H1 (cell line): ENCODE data around the gene IL5RA. TPM values are rescaled to one million over a fixed set of nuclear protein-coding genes. Genes with fewer than 3 reads are reported as not detected.

Source experiments
- CTCF ChIA-PET: fragments of 300-600 bp; sonication (Branson Sonifier 250); formaldehyde crosslinking; loops from one replicate; lab custom pipeline; 2021; ENCODE audit not compliant: partially characterized antibody; lab: Charles Lee
- POLR2A ChIA-PET: fragments of 300-600 bp; sonication (Branson Sonifier 250); formaldehyde crosslinking; loops from one replicate; lab custom pipeline; 2021; ENCODE audit warnings: inconsistent platforms; ENCODE audit not compliant: partially characterized antibody; lab: Charles Lee
- DNase-seq, 2 experiments: peaks; one replicate each; pipeline versions ENCODE4 v3.0.0 to v3.0.0-alpha.2; 2010 to 2022; ENCODE audit warnings: low spot score in 2 of 2, low read depth in 1 of 2, mixed read lengths in 1 of 2
- FAIRE-seq: peaks from 2 replicates; lab custom pipeline; 2011; peaks lifted over from hg19 to GRCh38; lab: Jason Lieb, UNC
- H2AFZ ChIP-seq: 2 replicates; pipeline ENCODE4 v1.8.1; 2012; ENCODE audit warnings: low read length, inconsistent platforms
- H2AK5ac ChIP-seq: 2 replicates; pipeline ENCODE4 v1.6.1; 2013; ENCODE audit warnings: low read depth, low read length
- H2BK120ac ChIP-seq: replicated peaks from 2 replicates; pipeline ENCODE3; 2013; ENCODE audit warnings: low read depth, low read length, inconsistent platforms
- H2BK12ac ChIP-seq: 2 replicates; pipeline ENCODE4 v1.6.1; 2013; ENCODE audit warnings: low read depth, low read length
- H2BK15ac ChIP-seq: 2 replicates; pipeline ENCODE4 v1.6.1; 2013; ENCODE audit warnings: low read length
- H2BK20ac ChIP-seq: 2 replicates; pipeline ENCODE4 v1.6.1; 2013; ENCODE audit warnings: low read length
- H2BK5ac ChIP-seq: 2 replicates; pipeline ENCODE4 v1.6.1; 2013; ENCODE audit warnings: low read depth, low read length
- H3K14ac ChIP-seq: 2 replicates; pipeline ENCODE4 v1.6.1; 2013; ENCODE audit warnings: inconsistent platforms; ENCODE audit not compliant: insufficient read length
- H3K18ac ChIP-seq: 2 replicates; pipeline ENCODE4 v1.6.1; 2013; ENCODE audit warnings: low read length; ENCODE audit errors: extremely low read depth
- H3K23ac ChIP-seq: 2 replicates; pipeline ENCODE4 v1.6.1; 2013; ENCODE audit warnings: inconsistent platforms; ENCODE audit not compliant: insufficient read length
- H3K23me2 ChIP-seq: 2 replicates; pipeline ENCODE4 v1.6.1; 2013; ENCODE audit warnings: low read depth, low read length
- H3K27ac ChIP-seq: 2 replicates; pipeline ENCODE4 v1.6.1; 2011; ENCODE audit warnings: low read depth, low read length, inconsistent platforms
- H3K27me3 ChIP-seq, 4 experiments: replicated peaks in 1 of 4; 1 replicate in 1 of 4; 2 replicates in 3 of 4; pipeline versions ENCODE4 v1.6.1 to v1.8.1; 2011 to 2013; ENCODE audit warnings: low read length in 3 of 4, mild to moderate bottlenecking in 3 of 4, inconsistent platforms in 2 of 4, mixed read lengths in 2 of 4, moderate library complexity in 1 of 4; ENCODE audit not compliant: control insufficient read depth in 3 of 4, insufficient read depth in 3 of 4; ENCODE audit errors: extremely low read depth in 1 of 4
- H3K36me3 ChIP-seq, 4 experiments: 2 replicates each; pipeline versions ENCODE4 v1.6.1 to v1.8.1; 2011 to 2013; ENCODE audit warnings: mild to moderate bottlenecking in 4 of 4, low read length in 3 of 4, moderate library complexity in 2 of 4, control low read depth in 1 of 4, inconsistent platforms in 1 of 4; ENCODE audit not compliant: insufficient read depth in 4 of 4, control insufficient read depth in 2 of 4
- H3K4ac ChIP-seq: replicated peaks from 2 replicates; pipeline ENCODE3; 2013; ENCODE audit warnings: low read length, low read depth, mixed read lengths, inconsistent platforms; ENCODE audit not compliant: insufficient read length
- H3K4me1 ChIP-seq, 4 experiments: replicated peaks in 1 of 4; 1 replicate in 1 of 4; 2 replicates in 3 of 4; pipeline versions ENCODE4 v1.6.1 to v1.8.1; 2011 to 2013; ENCODE audit warnings: low read length in 3 of 4, inconsistent platforms in 2 of 4, mixed read lengths in 1 of 4; ENCODE audit not compliant: insufficient read depth in 4 of 4, control insufficient read depth in 3 of 4
- H3K4me2 ChIP-seq, 2 experiments: 2 replicates each; pipeline versions ENCODE4 v1.6.1 to v1.8.1; 2011 to 2013; ENCODE audit warnings: low read depth in 2 of 2, low read length in 2 of 2, control low read depth in 1 of 2, inconsistent platforms in 1 of 2, mild to moderate bottlenecking in 1 of 2; ENCODE audit not compliant: insufficient read depth in 1 of 2
- H3K4me3 ChIP-seq, 4 experiments: fragments of 200-600, 300-600 bp in 1 of 4; sonication (generic), shearing (Covaris generic), sonication (Bioruptor Twin) in 1 of 4; 2 replicates each; pipeline versions ENCODE4 v1.5.1 to v1.8.1; 2011 to 2016; ENCODE audit warnings: low read length in 4 of 4, low read depth in 3 of 4, control low read depth in 2 of 4, inconsistent platforms in 2 of 4, mild to moderate bottlenecking in 2 of 4, mixed read lengths in 1 of 4, moderate library complexity in 1 of 4; ENCODE audit not compliant: insufficient read depth in 2 of 4; ENCODE audit errors: extremely low read depth in 1 of 4
- H3K56ac ChIP-seq: replicated peaks from 2 replicates; pipeline ENCODE3; 2013; ENCODE audit warnings: low read depth, mild to moderate bottlenecking, mixed read lengths, low read length, inconsistent platforms; ENCODE audit not compliant: insufficient read length
- H3K79me1 ChIP-seq: 2 replicates; pipeline ENCODE4 v1.6.1; 2013; ENCODE audit warnings: low read depth, low read length, control low read depth
- H3K79me2 ChIP-seq, 2 experiments: 2 replicates each; pipeline versions ENCODE4 v1.6.1 to v1.8.1; 2012 to 2013; ENCODE audit warnings: low read length in 2 of 2, mild to moderate bottlenecking in 2 of 2, inconsistent platforms in 1 of 2; ENCODE audit not compliant: insufficient read depth in 2 of 2, control insufficient read depth in 1 of 2
- H3K9ac ChIP-seq, 4 experiments: replicated peaks in 1 of 4; 1 replicate in 1 of 4; 2 replicates in 3 of 4; pipeline versions ENCODE4 v1.6.1 to v1.8.1; 2011 to 2013; ENCODE audit warnings: low read depth in 3 of 4, low read length in 3 of 4, control low read depth in 2 of 4, mild to moderate bottlenecking in 2 of 4, moderate library complexity in 2 of 4, inconsistent platforms in 1 of 4; ENCODE audit errors: extremely low read depth in 1 of 4
- H3K9me3 ChIP-seq, 2 experiments: 2 replicates each; pipeline versions ENCODE4 v1.6.1 to v1.8.1; 2012 to 2013; ENCODE audit warnings: mild to moderate bottlenecking in 2 of 2, moderate library complexity in 2 of 2, control low read depth in 1 of 2, inconsistent platforms in 1 of 2, low read depth in 1 of 2, low read length in 1 of 2, mixed read lengths in 1 of 2; ENCODE audit not compliant: insufficient read depth in 2 of 2
- H4K20me1 ChIP-seq, 2 experiments: replicated peaks in 1 of 2; 2 replicates each; pipeline versions ENCODE3 to v1.8.1; 2011 to 2013; ENCODE audit warnings: inconsistent platforms in 2 of 2, low read length in 2 of 2, mild to moderate bottlenecking in 1 of 2; ENCODE audit not compliant: insufficient read depth in 2 of 2, control insufficient read depth in 1 of 2
- H4K5ac ChIP-seq: 2 replicates; pipeline ENCODE4 v1.6.1; 2013; ENCODE audit warnings: low read length, low read depth, mixed read lengths, inconsistent platforms; ENCODE audit not compliant: insufficient read length
- H4K8ac ChIP-seq: 2 replicates; pipeline ENCODE4 v1.8.0; 2013; ENCODE audit warnings: mild to moderate bottlenecking, moderate library complexity, low read length, inconsistent platforms; ENCODE audit not compliant: insufficient read depth; ENCODE audit errors: extremely low read depth
- H4K91ac ChIP-seq: replicated peaks from 2 replicates; pipeline ENCODE3; 2013; ENCODE audit warnings: low read length, mixed read lengths, inconsistent platforms; ENCODE audit not compliant: insufficient read length
- ZNF274 ChIP-seq: IDR thresholded peaks from 2 replicates; pipeline ENCODE4 v1.7.0; 2012; ENCODE audit warnings: low read length, borderline replicate concordance; ENCODE audit errors: extremely low read depth
- WGBS, 2 experiments: shearing (Covaris generic) in 1 of 2; methylation state at CpG; one replicate each; pipeline versions ENCODE4 v1.1.6 to v1.1.7; 2013 to 2015; ENCODE audit warnings: low lambda C conversion rate in 2 of 2, mixed read lengths in 2 of 2, inconsistent platforms in 1 of 2, low coverage in 1 of 2, missing lambda C conversion rate in 1 of 2; ENCODE audit not compliant: insufficient replicate concordance in 2 of 2, insufficient coverage in 1 of 2, insufficient read length in 1 of 2; ENCODE audit errors: extremely low coverage in 1 of 2, missing lambda C conversion rate in 1 of 2; 5-methylcytosine and 5-hydroxymethylcytosine counted together
- polyA plus RNA-seq, 7 experiments: library from polyadenylated mRNA; depleted of rRNA in 3 of 7; stranded (reverse) in 5 of 7; unstranded in 2 of 7; fragments of >200 nt in 5 of 7; fragments of 200-250 nt in 2 of 7; gene quantifications; 1 replicate in 5 of 7; 2 replicates in 1 of 7; 4 replicates in 1 of 7; pipeline versions ENCODE4 v1.2.1 to v1.2.3, GENCODE V29; 2011 to 2013; ENCODE audit warnings: missing spikeins in 2 of 7, mixed read lengths in 2 of 7
- total RNA-seq: library from RNA; stranded (reverse); fragmentation: NEBNext Ultra II Directional; extraction: Animal tissue kit (Norgen Biotek cat#: 25700); gene quantifications from 2 replicates; pipeline ENCODE4 v1.2.1, GENCODE V29; 2021

Gene IL5RA
- total and polyA plus RNA-seq, 2 of the 8 experiments (the other 6 are each of a cell fraction or from before 2014, with no cell fraction given): not detected

DNA sequence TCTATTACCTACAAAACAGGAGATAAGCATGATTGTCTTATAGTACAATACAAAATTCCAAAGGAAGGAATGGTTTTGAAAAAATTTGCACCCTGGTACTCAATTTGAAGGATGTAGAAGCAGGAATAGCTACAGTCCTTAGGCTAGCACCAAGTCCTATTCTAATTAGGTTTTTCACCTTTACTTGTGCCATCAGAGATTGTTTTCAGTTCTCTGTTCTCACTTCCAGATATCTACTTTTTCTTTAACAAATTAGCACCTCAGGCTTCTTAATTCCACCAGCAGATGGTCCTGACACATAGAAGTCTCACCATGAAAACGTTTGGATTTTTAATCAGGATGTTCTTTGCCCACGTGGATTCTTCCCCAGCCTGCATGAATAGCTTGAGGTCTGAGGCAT is 43.8 kb downstream of the IL5RA start:
- H2AK5ac ChIP-seq: no peak overlapping the region
- DNase-seq (no peak), FAIRE-seq (no peak)
- no peak overlapping the region for H2AFZ ChIP-seq
- no peak overlapping the region for H4K5ac ChIP-seq
- no peak overlapping the region for H3K56ac ChIP-seq
- H3K79me1 ChIP-seq: no peaks in the 10 kb centered on the region
- no peak for TF ChIP-seq ZNF274
- no peaks in the 10 kb centered on the region for H3K23me2 ChIP-seq
- 74% methylated on average over 2 of the region's 2 CpGs; no CpG with 5 or more reads in 1 of the 2 experiments for WGBS, 2 experiments
- no peak overlapping the region for H2BK5ac ChIP-seq
- H4K91ac ChIP-seq: no peak overlapping the region
- H3K36me3 ChIP-seq: no peaks in the 10 kb centered on the region
- no peak overlapping the region for H3K14ac ChIP-seq
- H3K18ac ChIP-seq: no peak overlapping the region
- no peak overlapping the region for H3K23ac ChIP-seq
- H2BK15ac ChIP-seq: no peak overlapping the region
- no peak overlapping the region for H3K4me2 ChIP-seq
- no peak overlapping the region for H3K9ac ChIP-seq
- H2BK120ac ChIP-seq: no peak overlapping the region
- no peaks in the 10 kb centered on the region for H3K9me3 ChIP-seq
- H4K8ac ChIP-seq: no peak overlapping the region
- no peak overlapping the region for H2BK12ac ChIP-seq
- H3K4me3 ChIP-seq: no peak overlapping the region
- no peaks in the 10 kb centered on the region for H3K79me2 ChIP-seq
- H4K20me1 ChIP-seq: no peaks in the 10 kb centered on the region
- no peak overlapping the region for H3K4ac ChIP-seq
- H3K27me3 ChIP-seq: no peaks in the 10 kb centered on the region
- H3K27ac ChIP-seq: no peak overlapping the region
- H2BK20ac ChIP-seq: no peak overlapping the region
- CTCF ChIA-PET: interaction anchor here (0.9 kb wide), 1 partner anchor 86 kb away, joined by 3 read pairs; no protein-coding TSS in a partner anchor
- no peaks in the 10 kb centered on the region; a peak in 1 of 7 replicates for H3K4me1 ChIP-seq
- POLR2A ChIA-PET: no interaction called here
